Brain microvascular endothelial cell (primary cell): ENCODE measurements around the gene APP.

ENCODE experiments used
- DNase-seq: peaks from one replicate; pipeline ENCODE4 v3.0.0-alpha.2; 2020
- H3K27ac ChIP-seq: fragments of 250-450 bp; sonication (Bioruptor Pico); 2 replicates; pipeline ENCODE4 v1.5.1; 2020; ENCODE audit warnings: mild to moderate bottlenecking, moderate library complexity
- H3K27me3 ChIP-seq: fragments of 250-450 bp; sonication (Bioruptor Pico); replicated peaks from 2 replicates; pipeline ENCODE4 v1.5.1; 2020; ENCODE audit warnings: mild to moderate bottlenecking
- H3K36me3 ChIP-seq: fragments of 250-450 bp; sonication (Bioruptor Pico); replicated peaks from 2 replicates; pipeline ENCODE4 v1.5.1; 2020; ENCODE audit warnings: mild to moderate bottlenecking
- H3K4me3 ChIP-seq: 2 replicates; pipeline ENCODE4 v1.5.1; 2011; ENCODE audit warnings: low read depth, mild to moderate bottlenecking, control low read depth, low read length, moderate library complexity
- in situ Hi-C: cut with HindIII; loops from 2 replicates; pipeline ENCODE4 v1.10.0; 2017; ENCODE audit warnings: low sequenced_read_pairs, low pct_ligation_motif_present
- TF ChIP-seq, protein P1 (sequence below): IDR thresholded peaks from 2 replicates; pipeline ENCODE4 v1.5.1; 2011; ENCODE audit warnings: low read depth, mild to moderate bottlenecking, moderate library complexity, low read length, control low read depth, inconsistent platforms; ENCODE audit errors: missing control alignments

Gene APP

GRCh38 chr21:25911730-25912401, 258.7 kb downstream of the APP start:
- Histone ChIP-seq H3K4me3 (no peak overlapping the region), H3K27me3 (no peaks in the 10 kb centered on the region), H3K36me3 (no peaks in the 10 kb centered on the region), H3K27ac (no peak overlapping the region)
- in situ Hi-C loops = no loop called here
- no peak for DNase-seq
- TF ChIP-seq, protein P1, sequence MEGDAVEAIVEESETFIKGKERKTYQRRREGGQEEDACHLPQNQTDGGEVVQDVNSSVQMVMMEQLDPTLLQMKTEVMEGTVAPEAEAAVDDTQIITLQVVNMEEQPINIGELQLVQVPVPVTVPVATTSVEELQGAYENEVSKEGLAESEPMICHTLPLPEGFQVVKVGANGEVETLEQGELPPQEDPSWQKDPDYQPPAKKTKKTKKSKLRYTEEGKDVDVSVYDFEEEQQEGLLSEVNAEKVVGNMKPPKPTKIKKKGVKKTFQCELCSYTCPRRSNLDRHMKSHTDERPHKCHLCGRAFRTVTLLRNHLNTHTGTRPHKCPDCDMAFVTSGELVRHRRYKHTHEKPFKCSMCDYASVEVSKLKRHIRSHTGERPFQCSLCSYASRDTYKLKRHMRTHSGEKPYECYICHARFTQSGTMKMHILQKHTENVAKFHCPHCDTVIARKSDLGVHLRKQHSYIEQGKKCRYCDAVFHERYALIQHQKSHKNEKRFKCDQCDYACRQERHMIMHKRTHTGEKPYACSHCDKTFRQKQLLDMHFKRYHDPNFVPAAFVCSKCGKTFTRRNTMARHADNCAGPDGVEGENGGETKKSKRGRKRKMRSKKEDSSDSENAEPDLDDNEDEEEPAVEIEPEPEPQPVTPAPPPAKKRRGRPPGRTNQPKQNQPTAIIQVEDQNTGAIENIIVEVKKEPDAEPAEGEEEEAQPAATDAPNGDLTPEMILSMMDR = no peak

GRCh38 chr21:25910809-25911208, 259.8 kb downstream of the APP start:
- Histone ChIP-seq H3K36me3 (peaks cover 1% of the 10 kb centered on the region), H3K4me3 (no peak overlapping the region), H3K27ac (no peak overlapping the region), H3K27me3 (no peaks in the 10 kb centered on the region)
- no peak for DNase-seq
- TF ChIP-seq, protein P1 = no peak
- in situ Hi-C loops = no loop called here

DNA sequence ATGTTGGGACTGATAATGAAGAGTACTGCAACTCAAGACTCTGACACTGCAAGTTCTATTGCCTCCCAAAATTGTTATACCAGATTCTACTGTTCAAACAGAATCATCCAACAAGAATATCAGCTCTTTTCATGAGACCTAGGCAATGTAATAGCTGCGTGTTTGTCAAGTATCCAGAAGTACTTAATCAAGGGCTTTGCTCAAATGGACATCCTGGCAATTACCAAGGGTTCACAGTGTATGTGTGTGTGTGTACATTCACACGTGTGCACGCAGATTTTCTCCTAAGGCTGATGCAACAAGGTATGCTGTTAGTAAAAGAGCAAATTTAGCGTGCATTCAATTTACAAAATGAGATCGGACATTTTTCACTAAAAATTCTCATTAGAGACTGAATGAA, 261.2 kb downstream of the APP start:
- TF ChIP-seq, protein P1 = no peak
- H3K27ac ChIP-seq = no peak overlapping the region
- no peak for DNase-seq
- in situ Hi-C loops = no loop called here
- H3K4me3 ChIP-seq = no peak overlapping the region
- peaks cover 4% of the 10 kb centered on the region for H3K36me3 ChIP-seq
- H3K27me3 ChIP-seq = no peaks in the 10 kb centered on the region

GRCh38 chr21:25908495-25908894, 262.1 kb downstream of the APP start:
- Histone ChIP-seq H3K4me3 (no peak overlapping the region), H3K36me3 (peaks cover 7% of the 10 kb centered on the region), H3K27ac (no peak overlapping the region), H3K27me3 (no peaks in the 10 kb centered on the region)
- in situ Hi-C loops = no loop called here
- no peak for DNase-seq
- TF ChIP-seq, protein P1 = no peak

DNA sequence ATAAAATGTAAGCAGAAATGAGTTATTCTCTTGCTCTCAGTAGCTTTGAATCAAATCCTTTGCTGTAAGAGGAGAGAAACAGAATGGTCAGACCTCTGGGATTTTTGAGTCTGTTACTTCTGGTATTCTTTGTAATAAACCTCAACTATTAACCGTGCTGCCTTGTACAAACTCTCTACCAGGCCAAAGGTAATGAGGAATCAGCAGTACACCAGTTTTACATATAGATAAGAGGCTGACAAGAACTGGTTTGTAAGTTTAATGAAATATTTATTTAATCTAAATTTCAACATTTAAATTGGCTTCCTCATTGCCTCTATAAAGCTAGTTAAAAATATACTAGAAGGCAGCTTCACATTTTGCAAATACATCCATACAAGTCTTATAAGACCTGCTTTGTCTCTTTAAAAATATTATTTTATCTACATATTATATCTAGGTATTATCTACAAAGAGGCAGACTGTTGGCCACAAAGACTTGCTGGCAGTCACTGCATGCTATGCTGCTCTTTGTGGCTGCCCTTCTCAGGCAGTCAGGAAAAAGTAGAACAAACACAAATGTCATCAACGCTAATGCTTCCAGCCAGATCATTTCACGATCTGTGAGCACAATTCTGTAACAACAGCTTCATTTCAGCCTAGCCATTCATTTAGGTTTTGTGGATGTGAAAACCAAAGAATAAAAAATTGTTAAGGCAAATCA, 262.8 kb downstream of the APP start:
- no peak overlapping the region for H3K27ac ChIP-seq
- TF ChIP-seq, protein P1 = no peak
- H3K27me3 ChIP-seq = no peaks in the 10 kb centered on the region
- no peak for DNase-seq
- peaks cover 7% of the 10 kb centered on the region for H3K36me3 ChIP-seq
- no peak overlapping the region for H3K4me3 ChIP-seq
- in situ Hi-C loops = no loop called here
